HUES6 (cell line): Measurements from ENCODE around the gene TMEM63A.
"Not testable (repeated sequence)": the region's sequence is repeated elsewhere in the genome, so short reads cannot be mapped to it uniquely, and the experiment has no call there.

Experiments
- H3K27ac ChIP-seq: 2 replicates; pipeline ENCODE4 v1.7.0; 2013; ENCODE audit warnings: low read depth, mild to moderate bottlenecking, low read length, inconsistent platforms
- H3K27me3 ChIP-seq: 2 replicates; pipeline ENCODE4 v1.6.1; 2013; ENCODE audit warnings: low read length; ENCODE audit not compliant: control insufficient read depth, insufficient read depth
- H3K36me3 ChIP-seq: 2 replicates; pipeline ENCODE4 v1.6.1; 2013; ENCODE audit warnings: low read length; ENCODE audit not compliant: control insufficient read depth, insufficient read depth
- H3K4me1 ChIP-seq: 2 replicates; pipeline ENCODE4 v1.6.1; 2013; ENCODE audit warnings: low read length; ENCODE audit not compliant: control insufficient read depth, insufficient read depth
- H3K4me3 ChIP-seq: 2 replicates; pipeline ENCODE4 v1.5.1; 2013; ENCODE audit warnings: low read depth, low read length
- H3K9ac ChIP-seq: one replicate; pipeline ENCODE4 v1.6.1; 2013; ENCODE audit warnings: mild to moderate bottlenecking, low read length
- H3K9me3 ChIP-seq: 2 replicates; pipeline ENCODE4 v1.6.1; 2013; ENCODE audit warnings: low read depth, low read length; ENCODE audit not compliant: control insufficient read depth, insufficient read depth

The TMEM63A gene

DNA sequence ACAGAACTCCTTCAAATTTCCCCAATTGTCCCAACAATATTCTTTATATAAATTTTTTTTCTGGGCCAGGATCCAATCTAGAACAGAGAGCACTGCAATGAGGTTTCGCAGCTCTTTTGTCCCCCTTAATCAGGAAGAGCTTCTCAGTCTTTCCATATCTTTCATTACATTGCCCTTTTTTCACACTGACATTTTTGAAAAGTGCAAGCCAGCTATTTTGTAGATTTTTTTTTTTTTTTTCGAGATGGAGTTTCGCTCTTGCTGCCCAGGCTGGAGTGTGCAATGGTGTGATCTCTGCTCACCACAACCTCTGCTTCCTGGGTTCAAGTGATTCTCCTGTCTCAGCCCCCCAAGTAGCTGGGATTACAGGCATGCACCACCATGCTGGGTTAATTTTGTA, 75.4 kb downstream of the TMEM63A start:
- H3K27me3 ChIP-seq, H3K27ac ChIP-seq, H3K36me3 ChIP-seq, H3K4me3 ChIP-seq, H3K9ac ChIP-seq, H3K9me3 ChIP-seq: not testable (repeated sequence)
- H3K4me1 ChIP-seq = peaks cover 12% of the 10 kb centered on the region

DNA sequence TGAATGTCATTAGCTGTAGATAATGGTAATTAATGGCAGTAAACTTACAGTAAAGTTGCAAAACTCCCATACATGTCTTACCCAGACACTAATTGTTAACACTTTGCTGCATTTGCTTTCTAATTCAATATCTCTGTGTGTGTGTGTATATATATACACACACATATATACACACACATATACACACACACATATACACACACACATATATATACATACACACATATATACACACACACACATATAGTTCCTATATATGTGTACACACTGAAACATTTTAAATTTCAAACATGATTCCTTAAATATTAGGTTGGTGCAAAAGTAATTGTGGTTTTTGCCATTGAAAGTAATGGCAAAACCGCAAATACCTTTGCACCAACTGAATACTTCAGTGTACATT, 75.9 kb downstream of the TMEM63A start:
- Histone ChIP-seq H3K4me3 (no peak overlapping the region), H3K27ac (no peak overlapping the region), H3K36me3 (no peaks in the 10 kb centered on the region), H3K9ac (no peak overlapping the region), H3K4me1 (peaks cover 8% of the 10 kb centered on the region), H3K27me3 (no peaks in the 10 kb centered on the region), H3K9me3 (no peaks in the 10 kb centered on the region)

DNA sequence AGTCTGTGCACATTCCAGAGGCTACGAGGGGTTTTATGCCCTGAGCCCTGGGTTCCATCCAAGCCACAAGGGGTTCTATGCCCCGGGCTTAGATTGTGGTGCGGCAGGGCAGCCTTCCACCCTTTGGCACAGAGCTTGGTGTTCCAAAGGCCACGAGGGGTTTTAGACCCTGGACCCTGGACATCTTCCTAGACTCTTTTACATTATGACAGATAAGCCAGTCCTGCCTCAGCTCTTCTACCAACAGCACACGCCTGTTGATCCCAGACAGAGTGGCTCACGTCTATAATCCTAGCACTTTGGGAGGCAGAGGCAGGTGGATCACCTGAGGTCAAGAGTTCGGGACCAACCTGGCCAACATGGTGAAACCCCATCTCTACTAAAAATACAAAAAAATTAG, 81.0 kb downstream of the TMEM63A start:
- H3K4me1 ChIP-seq, H3K27ac ChIP-seq, H3K27me3 ChIP-seq, H3K36me3 ChIP-seq, H3K4me3 ChIP-seq, H3K9ac ChIP-seq, H3K9me3 ChIP-seq: not testable (repeated sequence)

DNA sequence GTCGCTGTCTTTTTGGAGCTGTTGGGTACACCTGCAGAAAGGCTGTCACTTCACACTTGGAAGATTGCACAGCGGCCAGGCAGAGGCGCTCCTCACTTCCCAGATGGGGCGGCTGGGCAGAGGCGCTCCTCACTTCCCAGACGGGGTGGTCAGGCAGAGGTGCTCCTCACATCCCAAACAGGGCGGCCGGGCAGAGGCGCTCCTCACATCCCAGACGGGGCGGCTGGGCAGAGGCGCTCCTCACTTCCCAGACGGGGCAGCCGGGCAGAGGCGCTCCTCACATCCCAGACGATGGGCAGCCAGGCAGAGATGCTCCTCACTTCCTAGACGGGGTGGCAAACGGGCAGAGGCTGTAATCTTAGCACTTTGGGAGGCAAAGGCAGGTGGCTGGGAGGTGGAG, 86.1 kb downstream of the TMEM63A start:
- not testable (repeated sequence) for H3K9ac ChIP-seq, H3K4me1 ChIP-seq, H3K4me3 ChIP-seq, H3K27me3 ChIP-seq, H3K27ac ChIP-seq
- Histone ChIP-seq H3K9me3 (peaks cover 45% of the 10 kb centered on the region), H3K36me3 (peaks cover 38% of the 10 kb centered on the region)
